Activated CD4-positive, alpha-beta memory T cell treated with anti-CD3 and anti-CD28 coated beads for 36 hours (primary cell): ENCODE measurements around the gene DLGAP1. TPM values are rescaled to one million over a fixed set of nuclear protein-coding genes. Genes with fewer than 3 reads are reported as not detected.
"Not testable (repeated sequence)": the region's sequence is repeated elsewhere in the genome, so short reads cannot be mapped to it uniquely, and the experiment has no call there.

Experiments used
- CTCF ChIA-PET: fragments of 350-600 bp; sonication (Branson Sonifier 250); formaldehyde crosslinking; loops from one replicate; lab custom pipeline; 2021; ENCODE audit warnings: antibody characterized with exemption, inconsistent platforms; lab: Charles Lee
- POLR2A ChIA-PET: fragments of 350-600 bp; sonication (Branson Sonifier 250); formaldehyde crosslinking; loops from one replicate; lab custom pipeline; 2021; ENCODE audit warnings: antibody characterized with exemption; lab: Charles Lee
- DNase-seq: peaks from one replicate; pipeline ENCODE4 v3.0.0-alpha.2; 2020
- H3K27ac Mint-ChIP-seq: one replicate; pipeline ENCODE4 v1.8.0; 2021; ENCODE audit warnings: mixed read lengths
- H3K27me3 Mint-ChIP-seq: one replicate; pipeline ENCODE4 v1.8.0; 2021; ENCODE audit warnings: mixed read lengths
- H3K36me3 Mint-ChIP-seq: one replicate; pipeline ENCODE4 v1.8.0; 2021; ENCODE audit warnings: mixed read lengths
- H3K4me1 Mint-ChIP-seq: one replicate; pipeline ENCODE4 v1.8.0; 2021; ENCODE audit warnings: low read depth, mixed read lengths
- H3K4me3 Mint-ChIP-seq: one replicate; pipeline ENCODE4 v1.8.0; 2021; ENCODE audit warnings: mild to moderate bottlenecking, mixed read lengths
- H3K9me3 Mint-ChIP-seq: one replicate; pipeline ENCODE4 v1.8.0; 2021; ENCODE audit warnings: mixed read lengths
- intact Hi-C: fragments of 100-400 bp; cut with micrococcal nuclease; formaldehyde crosslinking; loops from one replicate; pipeline ENCODE4 v1.15.1; 2023
- total RNA-seq, 2 experiments: library from RNA; stranded (reverse); gene quantifications; one replicate each; pipeline ENCODE4 v1.2.3, GENCODE V29; 2021

DLGAP1 gene
- total RNA-seq, 2 experiments from 2014 or later, result 0.45 to 1.0 TPM

DNA sequence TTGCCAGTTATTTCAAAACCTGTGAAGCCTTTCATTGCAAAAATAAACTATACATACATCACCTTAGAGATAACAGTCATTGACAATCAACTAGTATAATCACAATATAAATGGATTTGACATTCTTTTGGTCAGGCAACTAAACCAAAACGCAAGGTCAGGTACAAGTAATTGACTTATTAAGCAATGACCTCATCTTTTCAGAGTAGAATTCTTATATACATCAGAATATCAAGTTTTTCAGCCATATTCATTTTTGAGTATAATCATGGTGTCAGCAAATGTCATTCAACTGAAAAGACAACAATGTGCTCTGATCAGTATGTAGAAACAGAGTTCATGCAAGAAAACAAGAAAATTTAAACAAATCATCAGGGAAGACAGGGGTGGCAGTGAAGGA is 796.6 kb downstream of the DLGAP1 start:
- H3K27me3 Mint-ChIP-seq, result no peaks in the 10 kb centered on the region
- ChIA-PET POLR2A (no interaction called here), CTCF (interaction anchor here (1.4 to 2.6 kb wide), 3 partner anchors 73 to 378 kb away, joined by 3 to 9 read pairs (median 8); no protein-coding TSS in a partner anchor)
- peaks cover 26% of the 10 kb centered on the region for H3K4me1 Mint-ChIP-seq
- H3K9me3 Mint-ChIP-seq, result no peaks in the 10 kb centered on the region
- H3K36me3 Mint-ChIP-seq, result no peaks in the 10 kb centered on the region
- DNase-seq, result no peak
- intact Hi-C loops, result no loop called here
- H3K27ac Mint-ChIP-seq, result no peak overlapping the region
- no peak overlapping the region for H3K4me3 Mint-ChIP-seq

DNA sequence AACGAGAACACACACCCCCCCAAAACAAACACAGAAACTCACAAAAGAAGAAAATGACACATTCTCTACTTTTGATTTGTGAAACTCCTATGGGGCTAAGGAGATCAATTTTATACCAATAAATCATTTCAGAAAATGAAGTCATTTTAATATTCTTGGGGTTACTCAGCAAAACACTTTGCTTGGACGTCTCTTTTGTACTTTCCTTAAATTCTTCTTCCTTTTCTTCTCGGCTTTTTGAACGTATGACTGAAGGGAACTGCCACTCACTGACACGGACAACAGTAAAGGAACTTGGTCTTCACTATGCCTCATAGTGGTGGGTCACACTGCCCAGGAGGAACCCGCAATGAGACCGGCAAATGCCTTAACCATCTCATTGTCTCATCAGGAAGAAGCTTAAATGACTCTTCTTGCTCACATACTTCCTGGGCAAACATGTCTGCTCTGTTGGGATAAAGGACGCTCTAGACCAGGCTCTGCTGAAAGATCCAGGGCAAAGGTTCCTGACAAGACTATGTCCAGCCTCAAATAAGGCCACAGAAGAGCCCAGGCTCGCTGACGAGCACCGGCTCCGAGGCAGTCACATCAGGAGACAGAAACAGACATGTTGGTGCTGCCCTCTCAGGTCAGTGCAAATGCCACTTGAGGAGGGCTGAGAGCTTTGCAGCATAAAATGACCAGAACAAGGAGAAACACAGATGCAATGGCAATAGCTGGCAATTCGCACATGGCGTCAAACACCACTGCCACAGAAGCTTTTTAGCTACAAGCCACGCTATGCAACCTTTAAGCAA is 799.7 kb downstream of the DLGAP1 start:
- H3K9me3 Mint-ChIP-seq, result no peaks in the 10 kb centered on the region
- H3K4me1 Mint-ChIP-seq, result peaks cover 32% of the 10 kb centered on the region
- ChIA-PET CTCF (interaction anchor here (2.1 kb wide), 1 partner anchor 11 kb away, joined by 9 read pairs; no protein-coding TSS in a partner anchor), POLR2A (no interaction called here)
- no peak overlapping the region for H3K27ac Mint-ChIP-seq
- H3K36me3 Mint-ChIP-seq, result no peaks in the 10 kb centered on the region
- no peak overlapping the region for H3K4me3 Mint-ChIP-seq
- intact Hi-C loops, result no loop called here
- no peaks in the 10 kb centered on the region for H3K27me3 Mint-ChIP-seq
- no peak for DNase-seq

DNA sequence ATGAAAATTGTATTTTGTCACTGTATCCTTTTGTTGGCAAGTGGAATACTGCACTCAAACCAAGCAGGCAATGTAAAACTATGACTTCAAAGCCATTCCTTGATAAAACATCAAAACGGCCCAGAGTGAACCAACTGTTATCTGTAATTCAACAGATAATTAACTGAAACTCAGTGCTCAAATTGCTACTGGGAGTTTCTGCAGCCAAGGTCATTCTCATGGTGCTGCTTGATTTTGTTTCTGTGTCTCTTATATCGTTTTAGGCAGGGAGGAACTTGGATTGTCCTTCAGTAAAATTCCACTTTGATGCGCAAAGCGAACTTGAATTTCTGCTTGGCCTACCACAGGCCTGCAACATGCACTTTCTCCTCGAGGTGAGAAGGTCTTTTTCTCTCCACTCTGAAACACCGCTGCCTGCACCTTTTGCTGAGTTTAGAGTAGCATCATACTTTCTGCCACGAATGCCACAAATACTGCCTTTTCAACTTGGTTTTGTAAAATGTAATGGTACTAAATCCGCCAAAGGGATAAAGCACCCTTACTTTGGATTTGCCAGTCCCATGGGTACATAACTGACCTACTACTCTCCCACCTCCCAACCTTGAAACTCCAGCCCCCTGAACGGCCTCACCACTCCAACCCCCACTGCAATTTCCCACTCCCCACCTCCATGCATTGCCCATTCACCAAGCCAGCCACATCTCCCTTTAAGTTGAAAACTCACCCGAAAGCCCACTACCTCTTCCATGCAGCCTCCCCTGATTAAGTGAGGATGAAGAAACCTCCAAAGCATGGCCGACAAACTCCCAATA is 800.5 kb downstream of the DLGAP1 start:
- no peaks in the 10 kb centered on the region for H3K36me3 Mint-ChIP-seq
- no peaks in the 10 kb centered on the region for H3K27me3 Mint-ChIP-seq
- ChIA-PET CTCF (interaction anchor here (1.4 kb wide), 1 partner anchor 11 kb away, joined by 9 read pairs; no protein-coding TSS in a partner anchor), POLR2A (no interaction called here)
- no peak overlapping the region for H3K27ac Mint-ChIP-seq
- H3K4me1 Mint-ChIP-seq, result peaks cover 34% of the 10 kb centered on the region
- intact Hi-C loops, result no loop called here
- no peak overlapping the region for H3K4me3 Mint-ChIP-seq
- DNase-seq, result no peak
- H3K9me3 Mint-ChIP-seq, result no peaks in the 10 kb centered on the region

DNA sequence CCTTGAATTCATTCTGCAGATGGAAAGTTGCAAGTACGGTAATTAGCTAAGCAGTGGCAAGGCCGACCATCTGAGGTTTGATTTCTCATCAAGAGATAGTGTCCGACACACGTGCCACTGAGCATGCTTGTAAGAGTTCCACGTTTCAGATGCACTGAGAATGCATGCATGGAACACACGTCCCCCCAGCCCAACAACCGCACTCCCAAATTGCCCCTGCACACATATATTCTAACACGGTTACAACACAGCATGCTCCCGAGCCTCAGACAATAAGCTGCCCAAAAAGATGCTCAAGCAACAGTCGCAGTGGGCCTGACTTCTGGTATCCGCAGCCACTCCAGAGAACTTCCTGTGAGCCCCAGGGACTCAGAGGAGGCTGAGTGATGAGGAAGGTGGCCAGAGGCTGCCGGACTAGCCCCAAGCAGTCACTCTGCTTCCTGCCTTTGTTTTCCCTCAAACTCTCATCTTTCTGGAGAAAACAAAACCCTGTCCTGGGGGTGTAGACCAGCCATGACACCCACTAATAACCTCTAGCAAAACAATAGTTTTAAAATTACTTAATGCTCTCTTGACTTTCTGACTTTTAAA is 801.2 kb downstream of the DLGAP1 start:
- H3K27me3 Mint-ChIP-seq, result no peaks in the 10 kb centered on the region
- H3K4me1 Mint-ChIP-seq, result peaks cover 34% of the 10 kb centered on the region
- no peak overlapping the region for H3K4me3 Mint-ChIP-seq
- no peak for DNase-seq
- intact Hi-C loops, result loop anchor here (1.0 to 2.0 kb wide), 4 partner anchors 12 to 59 kb away; no protein-coding TSS in a partner anchor
- no peak overlapping the region for H3K27ac Mint-ChIP-seq
- no peaks in the 10 kb centered on the region for H3K9me3 Mint-ChIP-seq
- ChIA-PET CTCF (interaction anchor here (1.0 to 2.2 kb wide), 4 partner anchors 11 to 59 kb away, joined by 3 to 9 read pairs (median 6); no protein-coding TSS in a partner anchor), POLR2A (interaction anchor here (0.6 to 2.0 kb wide), 2 partner anchors 51 to 56 kb away, joined by 3 to 8 read pairs; no protein-coding TSS in a partner anchor)
- H3K36me3 Mint-ChIP-seq, result no peaks in the 10 kb centered on the region

DNA sequence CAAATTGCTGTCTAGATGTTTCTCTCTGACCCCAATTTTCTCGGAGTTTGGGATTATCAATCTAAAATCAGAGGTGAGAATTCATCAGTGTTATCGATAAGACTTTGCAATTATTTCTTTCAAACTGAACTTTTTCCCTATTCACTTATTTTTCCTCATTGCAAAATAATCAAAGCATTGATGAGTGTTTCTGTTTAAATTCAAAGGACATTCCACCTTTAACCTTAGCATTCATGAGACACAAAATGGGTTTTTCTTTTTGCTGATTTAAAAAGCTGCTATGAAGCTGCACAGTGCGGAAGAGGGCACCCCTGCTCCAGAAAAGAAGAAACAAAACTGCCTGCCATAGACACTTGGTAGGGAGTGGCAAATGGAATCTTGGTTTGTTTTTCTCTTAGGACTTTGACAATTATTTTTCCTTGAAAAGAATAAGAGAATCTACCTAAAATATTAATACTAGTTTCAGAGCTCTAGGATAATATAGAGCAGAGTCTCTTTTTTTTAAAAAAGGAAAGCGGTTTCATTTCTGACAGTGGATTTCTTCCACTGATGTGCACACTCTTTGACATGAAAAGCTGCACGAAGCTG is 801.8 kb downstream of the DLGAP1 start:
- peak overlapping the region; percentile 83 for H3K27ac Mint-ChIP-seq
- H3K27me3 Mint-ChIP-seq, result no peaks in the 10 kb centered on the region
- DNase-seq, result no peak
- H3K9me3 Mint-ChIP-seq, result no peaks in the 10 kb centered on the region
- peaks cover 34% of the 10 kb centered on the region for H3K4me1 Mint-ChIP-seq
- peak overlapping the region; percentile 9 for H3K4me3 Mint-ChIP-seq
- intact Hi-C loops, result loop anchor here (1.0 to 2.0 kb wide), 4 partner anchors 13 to 59 kb away; no protein-coding TSS in a partner anchor
- no peaks in the 10 kb centered on the region for H3K36me3 Mint-ChIP-seq
- ChIA-PET POLR2A (interaction anchor here (0.6 to 2.0 kb wide), 6 partner anchors 11 to 206 kb away, joined by 3 to 8 read pairs (median 4); no protein-coding TSS in a partner anchor), CTCF (interaction anchor here (1.0 to 2.2 kb wide), 4 partner anchors 12 to 59 kb away, joined by 3 to 9 read pairs (median 6); no protein-coding TSS in a partner anchor)

DNA sequence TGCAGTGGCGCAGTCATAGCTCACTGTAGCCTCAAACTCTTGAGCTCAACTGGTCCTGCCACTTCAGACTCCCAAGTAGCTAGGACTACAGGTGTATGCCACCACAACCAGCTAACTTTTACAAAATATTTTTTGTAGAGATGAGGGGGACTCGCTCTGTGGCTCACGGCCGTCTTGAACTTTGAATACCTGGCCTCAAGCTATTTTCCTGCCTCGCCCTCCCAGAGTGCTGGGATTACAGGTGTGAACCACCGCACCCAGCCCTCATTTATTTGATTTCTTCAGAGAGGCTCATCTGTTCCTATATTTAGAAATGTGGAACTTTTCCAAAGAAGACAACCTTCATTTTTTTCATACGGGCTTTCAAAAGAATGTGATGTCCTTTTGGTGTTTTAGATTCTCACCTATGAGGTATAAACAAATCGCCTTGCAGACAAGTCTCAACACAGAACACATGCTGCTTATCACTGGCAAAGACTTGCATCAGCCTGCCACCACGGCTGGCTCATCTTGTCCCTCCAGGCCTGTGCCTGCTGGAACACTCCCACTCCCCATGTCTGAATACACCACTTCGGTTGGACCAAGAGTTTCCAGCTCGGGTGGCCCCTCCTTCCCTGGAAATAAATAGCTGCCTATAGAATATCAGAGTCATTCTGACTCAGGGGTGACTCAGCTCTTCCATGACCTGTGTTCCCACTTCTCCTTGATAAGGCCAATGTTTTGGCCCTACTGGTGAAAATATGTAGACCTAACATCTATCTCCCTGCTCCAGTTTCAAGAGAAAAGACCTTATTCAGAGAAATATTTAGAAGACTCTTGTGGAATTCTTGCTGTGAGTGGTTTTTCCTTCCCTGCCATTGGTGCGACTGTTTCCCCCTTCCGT is 802.5 kb downstream of the DLGAP1 start:
- no peaks in the 10 kb centered on the region for H3K9me3 Mint-ChIP-seq
- POLR2A ChIA-PET, result interaction anchor here (0.9 to 2.0 kb wide), 6 partner anchors 12 to 205 kb away, joined by 3 to 8 read pairs (median 4); partner anchors contain the start of gene TGIF1
- DNase-seq, result peak; percentile 88
- H3K27ac Mint-ChIP-seq, result peak overlapping the region; percentile 83
- H3K27me3 Mint-ChIP-seq, result no peaks in the 10 kb centered on the region
- peak overlapping the region; percentile 9 for H3K4me3 Mint-ChIP-seq
- CTCF ChIA-PET, result interaction anchor here (1.1 to 2.2 kb wide), 6 partner anchors 13 to 364 kb away, joined by 3 to 9 read pairs (median 6); no protein-coding TSS in a partner anchor
- intact Hi-C loops, result loop anchor here (1.0 to 2.0 kb wide), 5 partner anchors 9 to 58 kb away; no protein-coding TSS in a partner anchor
- H3K4me1 Mint-ChIP-seq, result peaks cover 34% of the 10 kb centered on the region
- no peaks in the 10 kb centered on the region for H3K36me3 Mint-ChIP-seq

DNA sequence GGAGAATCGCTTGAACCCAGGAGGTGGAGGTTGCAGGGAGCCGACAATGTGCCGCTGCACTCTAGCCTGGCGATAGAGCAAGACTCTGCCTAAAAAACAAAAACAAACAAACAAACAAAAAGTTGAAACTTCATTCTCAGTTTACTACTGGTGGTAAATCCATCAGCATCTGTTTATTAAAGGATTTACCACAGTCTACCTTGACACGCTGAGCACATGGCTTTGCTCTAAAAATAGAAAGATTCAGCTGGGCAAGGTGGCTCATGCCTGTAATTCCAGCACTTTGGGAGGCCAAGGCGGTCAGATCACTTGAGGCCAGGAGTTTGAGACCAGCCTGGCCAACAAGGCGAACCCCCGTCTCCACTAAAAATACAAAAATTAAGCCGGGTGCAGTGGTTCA is 803.8 kb downstream of the DLGAP1 start:
- Mint-ChIP-seq H3K27me3 (no peaks in the 10 kb centered on the region), H3K4me3 (no peak overlapping the region), H3K27ac (no peak overlapping the region), H3K4me1 (peaks cover 34% of the 10 kb centered on the region), H3K36me3 (no peaks in the 10 kb centered on the region), H3K9me3 (no peaks in the 10 kb centered on the region)
- no peak for DNase-seq
- intact Hi-C loops, result no loop called here
- CTCF ChIA-PET, result interaction anchor here (0.6 to 1.6 kb wide), 2 partner anchors 271 to 666 kb away, joined by 3 to 4 read pairs; no protein-coding TSS in a partner anchor
- POLR2A ChIA-PET, result no interaction called here

DNA sequence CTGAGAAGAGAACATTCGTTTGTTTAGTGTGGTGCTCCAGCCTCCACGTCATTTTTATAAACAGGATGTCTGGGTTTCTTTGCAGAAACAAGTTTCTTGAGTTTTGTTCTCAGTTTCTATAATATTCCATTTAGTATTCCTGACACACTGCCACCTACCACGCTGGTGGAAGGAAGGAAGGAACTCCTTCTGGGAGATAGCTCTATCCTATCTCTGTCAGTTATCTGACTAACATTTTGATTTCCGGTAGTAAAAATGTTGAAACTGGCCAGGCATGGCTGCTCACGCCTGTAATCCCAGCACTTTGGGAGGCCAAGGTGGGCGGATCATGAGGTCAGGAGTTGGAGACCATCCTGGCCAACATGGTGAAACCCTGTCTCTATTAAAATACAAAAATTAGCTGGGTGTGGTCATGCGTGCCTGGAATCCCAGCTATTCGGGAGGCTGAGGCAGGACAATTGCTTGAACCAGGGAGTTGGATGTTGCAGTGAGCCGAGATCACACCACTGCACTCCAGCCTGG is 804.5 kb downstream of the DLGAP1 start:
- H3K36me3 Mint-ChIP-seq, H3K9me3 Mint-ChIP-seq, intact Hi-C loops, DNase-seq, POLR2A ChIA-PET, H3K27me3 Mint-ChIP-seq, H3K27ac Mint-ChIP-seq, H3K4me3 Mint-ChIP-seq: not testable (repeated sequence)
- CTCF ChIA-PET, result interaction anchor here (0.6 to 3.9 kb wide), 3 partner anchors 15 to 1993 kb away, joined by 3 to 21 read pairs (median 3); no protein-coding TSS in a partner anchor
- peaks cover 36% of the 10 kb centered on the region for H3K4me1 Mint-ChIP-seq

DNA sequence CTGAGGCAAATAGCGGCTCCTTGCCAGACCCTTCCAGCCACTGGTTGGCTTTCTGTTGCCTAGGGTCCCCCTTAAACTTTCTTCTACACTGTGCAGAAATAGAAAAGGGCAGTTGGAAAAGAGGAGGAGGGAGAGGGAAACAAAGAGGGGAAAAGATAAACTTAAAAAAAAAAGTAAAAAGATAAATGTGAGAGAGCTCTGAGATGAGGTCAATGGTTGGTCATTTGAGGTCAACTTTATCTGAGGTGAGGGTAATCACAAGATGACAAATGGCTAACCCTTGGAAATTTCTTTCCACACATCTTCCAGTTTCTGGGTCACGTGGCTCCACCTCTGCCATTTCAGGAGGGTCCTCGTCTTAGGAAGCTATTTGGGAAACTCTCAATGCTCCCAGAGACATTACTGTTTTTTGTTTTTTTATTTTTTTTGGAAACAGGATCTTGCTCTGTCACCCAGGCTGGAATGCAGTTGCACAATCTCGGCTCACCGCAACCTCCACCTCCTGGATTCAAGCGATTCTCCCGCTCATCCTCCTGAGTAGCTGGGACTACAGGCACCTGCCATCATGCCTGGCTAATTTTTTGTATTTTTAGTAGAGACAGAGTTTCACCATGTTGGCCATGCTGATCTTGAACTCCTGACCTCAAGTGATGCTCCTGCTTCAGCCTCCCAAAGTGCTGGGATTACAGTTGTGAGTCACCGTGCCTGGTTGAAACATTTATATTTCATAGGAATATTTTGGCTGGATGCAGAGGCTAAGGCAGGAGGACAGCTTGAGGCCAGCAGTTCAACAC is 805.3 kb downstream of the DLGAP1 start:
- POLR2A ChIA-PET, result no interaction called here
- Mint-ChIP-seq H3K4me1 (peaks cover 31% of the 10 kb centered on the region), H3K36me3 (no peaks in the 10 kb centered on the region), H3K27me3 (no peaks in the 10 kb centered on the region), H3K27ac (no peak overlapping the region), H3K4me3 (no peak overlapping the region), H3K9me3 (no peaks in the 10 kb centered on the region)
- intact Hi-C loops, result no loop called here
- CTCF ChIA-PET, result interaction anchor here (3.9 kb wide), 1 partner anchor 16 kb away, joined by 21 read pairs; no protein-coding TSS in a partner anchor
- DNase-seq, result no peak
